ENCODE results near the gene PRR12. TPM values are rescaled to one million over a fixed set of nuclear protein-coding genes. Genes with fewer than 3 reads are reported as not detected.

PRR12 gene
- total RNA-seq, 2 donors from 2014 or later: 29.7 to 45.7 TPM

DNA sequence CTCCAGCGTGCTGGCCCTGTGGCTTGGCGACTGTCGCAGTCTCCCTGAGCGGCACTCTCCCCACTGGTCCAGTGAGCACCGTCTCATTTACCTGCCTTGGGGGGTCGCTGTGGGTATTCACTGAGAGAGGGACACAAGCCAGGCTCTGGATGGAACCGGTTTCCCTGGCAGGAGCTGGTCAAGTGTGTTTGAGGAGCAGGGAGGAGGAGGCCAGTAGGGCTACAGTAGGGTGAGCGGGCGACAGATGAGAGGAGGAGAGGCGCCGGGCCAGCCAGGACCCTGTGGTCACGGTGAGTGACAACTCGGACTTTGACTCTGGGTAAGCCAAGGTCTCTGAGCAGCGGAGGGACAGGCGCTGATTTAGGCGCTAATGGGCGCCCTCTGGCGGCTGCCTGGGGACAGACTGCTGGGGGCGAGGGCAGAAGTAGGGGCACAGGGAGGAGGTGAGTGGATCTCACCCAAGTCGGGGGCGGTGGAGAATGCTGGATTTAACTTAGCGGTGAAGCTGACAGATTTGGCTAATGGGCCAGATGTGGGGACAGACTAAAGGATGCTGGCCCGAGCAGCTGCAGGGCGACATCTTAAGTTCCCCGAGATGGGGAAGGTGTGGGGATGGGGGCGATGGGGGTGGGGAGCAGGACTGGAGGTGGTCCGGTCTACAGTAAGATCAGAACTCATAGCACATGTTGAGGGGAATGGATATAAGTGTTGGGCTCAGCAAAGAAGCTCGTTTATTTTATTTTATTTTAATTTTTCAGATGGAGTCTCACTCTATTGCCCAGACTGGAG lies 81.3 kb downstream of the PRR12 start:
- no peak for ATAC-seq
- Mint-ChIP-seq H3K27ac (peak overlapping the region in 1 of 2 donors; percentile 23), H3K4me3 (no peak overlapping the region)

More for the DNA sequence above, 81.3 kb downstream of the PRR12 start:
- peak; percentile 80 for DNase-seq (ENCODE audit: low spot score)
- Mint-ChIP-seq H3K9me3 (no peaks in the 10 kb centered on the region), H3K4me1 (ENCODE audit: low read depth in 2 of 2) (peaks cover 27 to 28% of the 10 kb centered on the region in 2 donors), H3K36me3 (no peaks in the 10 kb centered on the region), H3K27me3 (no peaks in the 10 kb centered on the region)

Other genes with a start within 250 kb of the PRR12 start
- not detected for gene TEAD2, start 228.8 kb upstream of the PRR12 start, total RNA-seq
- gene DKKL1, start 227.3 kb upstream of the PRR12 start, total RNA-seq: not detected
- under 1 TPM in 1 of 2 donors, not detected in 1; 0.56 TPM for gene KASH5, start 202.9 kb upstream of the PRR12 start, total RNA-seq
- not detected for gene PTH2, start 167.7 kb upstream of the PRR12 start, total RNA-seq
- not detected for gene GFY, start 165.8 kb upstream of the PRR12 start, total RNA-seq
- gene SLC17A7, start 149.7 kb upstream of the PRR12 start, total RNA-seq: not detected
- 100 to 1,000 TPM; 110 to 170 TPM for gene PIH1D1, start 139.4 kb upstream of the PRR12 start, total RNA-seq
- 10 to 100 TPM; 29.0 to 65.2 TPM for gene ALDH16A1, start 138.0 kb upstream of the PRR12 start, total RNA-seq
- 10 to 100 TPM; 33.5 to 80.4 TPM for gene FLT3LG, start 117.0 kb upstream of the PRR12 start, total RNA-seq
- 1,000 to 10,000 TPM; 1,861 to 2,042 TPM for gene RPL13A, start 103.6 kb upstream of the PRR12 start, total RNA-seq
- gene RPS11, start 94.7 kb upstream of the PRR12 start, total RNA-seq: 1,000 to 10,000 TPM; 1,165 to 1,334 TPM
- 1 to 10 TPM; 1.6 to 3.0 TPM for gene FCGRT, start 78.5 kb upstream of the PRR12 start, total RNA-seq
- gene RCN3, start 63.2 kb upstream of the PRR12 start, total RNA-seq: 1 to 10 TPM; 1.6 to 2.0 TPM
- gene NOSIP, start 10.6 kb upstream of the PRR12 start, total RNA-seq: 10 to 100 TPM; 70.6 to 75.2 TPM
- gene PRRG2, start 9.9 kb upstream of the PRR12 start, total RNA-seq: 1 to 10 TPM in 1 of 2 donors, under 1 TPM in 1; 0.81 to 1.5 TPM
- 10 to 100 TPM in 1 of 2 donors, 1 to 10 TPM in 1; 4.1 to 10.4 TPM for gene RRAS, start 49.0 kb downstream of the PRR12 start, total RNA-seq
- 100 to 1,000 TPM in 1 of 2 donors, 10 to 100 TPM in 1; 75.8 to 106 TPM for gene SCAF1, start 51.0 kb downstream of the PRR12 start, total RNA-seq
- gene IRF3, start 74.7 kb downstream of the PRR12 start, total RNA-seq: 100 to 1,000 TPM; 167 to 185 TPM
- gene BCL2L12, start 74.8 kb downstream of the PRR12 start, total RNA-seq: 10 to 100 TPM; 45.9 to 98.0 TPM
- gene PRMT1, start 86.1 kb downstream of the PRR12 start, total RNA-seq: 100 to 1,000 TPM; 268 to 457 TPM
- 10 to 100 TPM in 1 of 2 donors, 1 to 10 TPM in 1; 5.7 to 18.5 TPM for gene ADM5, start 98.4 kb downstream of the PRR12 start, total RNA-seq
- gene CPT1C, start 99.9 kb downstream of the PRR12 start, total RNA-seq: 1 to 10 TPM in 1 of 2 donors, under 1 TPM in 1; 0.52 to 2.7 TPM
- under 1 TPM; 0.38 to 0.53 TPM for gene TSKS, start 172.1 kb downstream of the PRR12 start, total RNA-seq
- 100 to 1,000 TPM; 131 to 142 TPM for gene AP2A1, start 175.8 kb downstream of the PRR12 start, total RNA-seq
- gene FUZ, start 222.1 kb downstream of the PRR12 start, total RNA-seq: 10 to 100 TPM; 10.7 to 18.0 TPM
- gene MED25, start 227.1 kb downstream of the PRR12 start, total RNA-seq: 10 to 100 TPM; 48.0 to 64.6 TPM